Stimulated activated CD4-positive, alpha-beta T cell treated with anti-CD3 and anti-CD28 coated beads, TNF-alpha, amount 100 ng/mL, for 24 hours (primary cell): ENCODE results near the gene RRP36.
A peak's percentile ranks its signal among the peaks of the same experiment; 100 is the strongest.
"Not testable (repeated sequence)": the region's sequence is repeated elsewhere in the genome, so short reads cannot be mapped to it uniquely, and the experiment has no call there.

Experiments
- DNase-seq, 3 experiments: peaks; one replicate each; pipeline ENCODE4 v3.0.0-alpha.2; 2020; ENCODE audit warnings: low read depth in 3 of 3

Gene RRP36, protein sequence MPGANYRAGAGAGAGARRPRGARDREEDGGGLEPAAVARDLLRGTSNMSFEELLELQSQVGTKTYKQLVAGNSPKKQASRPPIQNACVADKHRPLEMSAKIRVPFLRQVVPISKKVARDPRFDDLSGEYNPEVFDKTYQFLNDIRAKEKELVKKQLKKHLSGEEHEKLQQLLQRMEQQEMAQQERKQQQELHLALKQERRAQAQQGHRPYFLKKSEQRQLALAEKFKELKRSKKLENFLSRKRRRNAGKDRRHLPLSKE

DNA sequence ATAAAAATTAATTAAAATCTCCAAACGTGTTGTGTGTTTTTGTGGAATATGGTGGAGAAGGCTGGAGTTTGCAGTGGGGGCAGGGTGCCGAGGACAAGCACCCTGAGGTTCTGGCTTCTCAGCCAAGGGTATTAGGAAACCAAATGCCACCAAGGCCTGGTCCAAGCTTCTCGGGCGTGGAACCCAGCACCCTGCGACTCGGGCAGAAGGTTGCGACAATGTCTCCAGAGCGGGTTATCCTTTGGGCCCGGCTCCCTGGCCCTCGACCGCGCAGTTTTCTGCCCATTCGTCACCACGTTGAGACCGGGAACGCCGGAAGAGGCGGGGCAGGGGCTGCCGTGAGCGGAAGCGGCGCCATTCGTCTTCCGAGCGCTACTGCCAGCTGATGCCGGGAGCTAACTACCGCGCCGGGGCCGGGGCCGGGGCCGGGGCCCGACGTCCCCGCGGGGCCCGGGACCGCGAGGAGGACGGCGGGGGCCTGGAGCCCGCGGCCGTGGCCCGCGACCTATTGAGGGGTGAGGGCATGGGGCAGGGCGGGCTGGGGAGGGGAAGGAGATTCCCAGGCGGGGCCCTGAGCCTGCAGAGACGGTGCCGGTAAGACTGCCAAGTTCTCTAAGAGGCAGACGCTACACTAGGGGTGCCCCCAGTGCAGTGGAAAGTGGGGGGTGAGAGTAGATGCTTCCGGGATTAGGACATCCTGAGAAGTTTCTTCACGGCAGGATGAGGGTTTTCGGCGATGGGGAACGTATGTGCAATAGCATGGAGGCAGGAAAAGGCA, at the start of gene RRP36:
TSS of gene RRP36 (plus strand) at position 354 of the 778 bp plus-strand sequence. CDS start at position 386, 32 bp downstream.
- peak; percentile 65 to 77 (median 65) for DNase-seq

DNA sequence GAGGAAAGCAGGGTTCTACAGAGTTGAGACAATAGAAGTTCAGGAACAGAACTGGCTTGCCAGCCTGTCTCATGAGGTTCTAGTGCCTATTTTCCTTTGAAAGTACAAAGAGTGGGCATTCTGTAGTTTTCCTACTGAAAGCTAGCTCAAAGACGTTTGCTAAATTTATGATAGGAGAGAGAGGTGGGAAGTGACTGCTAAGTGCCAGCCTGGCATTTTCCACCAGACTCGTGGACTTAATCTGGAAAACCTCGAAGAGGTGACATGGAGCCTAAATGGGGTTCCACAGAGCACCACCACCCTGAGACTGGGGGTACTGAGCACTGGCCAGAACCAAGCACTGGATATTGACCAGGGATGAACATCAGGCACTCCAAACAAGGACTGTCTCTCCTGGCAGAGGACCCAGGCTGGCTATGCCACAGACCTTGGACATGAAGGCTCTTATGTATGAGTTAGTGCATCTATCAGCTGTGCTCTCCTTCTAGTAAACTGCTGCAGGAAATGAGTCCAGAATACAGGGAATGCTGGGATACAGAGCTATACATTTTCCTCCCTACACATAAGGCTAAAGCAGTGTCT, 49.6 kb upstream of the RRP36 start:
- no peak for DNase-seq

DNA sequence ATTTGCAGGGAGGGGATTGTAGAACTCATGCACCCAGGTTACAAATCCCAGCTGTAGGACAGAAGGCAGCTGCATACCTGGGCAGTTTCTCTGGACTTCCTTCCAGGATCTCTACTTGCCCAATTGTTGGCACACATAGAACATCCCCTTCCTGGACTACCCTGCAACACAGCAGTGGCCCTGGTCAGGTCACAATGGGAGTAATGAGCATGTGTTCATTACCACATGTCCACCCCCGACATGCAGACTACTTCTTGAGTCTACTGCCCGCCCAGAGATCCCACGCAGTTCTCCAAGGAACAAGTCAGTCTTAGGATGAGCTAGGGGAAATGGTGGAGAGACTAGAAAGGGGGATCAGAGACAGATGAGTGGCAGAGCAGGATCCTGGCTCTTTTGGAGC, 47.5 kb upstream of the RRP36 start:
- DNase-seq, result no peak

DNA sequence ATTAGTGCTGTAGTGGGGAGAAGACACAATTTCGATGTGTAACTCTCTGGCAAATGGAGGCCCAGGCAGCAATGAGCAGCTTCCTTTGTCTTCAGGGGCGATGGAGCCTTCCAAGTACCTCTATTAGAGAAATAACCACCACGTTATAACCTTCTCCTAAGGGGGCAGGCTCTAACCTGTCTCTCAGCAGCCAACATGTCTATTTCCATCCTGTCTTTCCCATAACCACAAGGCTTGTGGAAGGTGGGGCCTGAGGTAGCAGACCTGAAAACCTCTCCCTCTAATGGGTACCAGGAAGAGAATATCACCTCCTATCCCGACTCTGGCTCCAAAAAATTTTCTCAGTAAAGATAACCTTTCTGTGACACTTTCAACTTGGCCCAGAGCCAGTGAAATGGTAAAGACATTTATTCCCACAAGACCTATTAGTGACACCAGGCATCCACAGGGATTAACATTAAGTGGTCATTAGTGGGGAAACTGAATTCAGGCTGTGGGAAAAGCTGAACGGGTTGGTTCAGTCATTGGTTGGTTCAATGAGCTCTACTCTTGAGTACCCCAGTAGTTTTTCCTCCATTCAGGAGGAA, 46.4 kb upstream of the RRP36 start:
- no peak for DNase-seq

DNA sequence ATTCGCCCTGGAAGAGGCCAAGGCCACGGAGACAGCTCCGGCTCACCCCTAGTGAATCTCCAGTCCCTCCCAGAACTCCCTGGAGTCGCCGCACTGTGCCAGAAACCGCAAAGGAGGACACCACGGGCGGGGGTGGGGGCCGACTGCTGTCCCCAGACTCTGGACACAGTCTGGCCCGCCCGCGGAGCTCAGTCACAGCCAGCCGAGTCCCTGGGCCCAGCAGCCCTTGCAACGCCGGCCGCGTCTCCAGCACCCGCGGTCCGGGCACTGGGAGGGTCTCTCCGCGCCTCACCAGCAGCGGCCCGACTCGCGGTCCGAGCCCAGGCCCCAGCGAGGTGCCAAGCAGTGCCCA, 43.0 kb upstream of the RRP36 start:
- DNase-seq, result no peak

DNA sequence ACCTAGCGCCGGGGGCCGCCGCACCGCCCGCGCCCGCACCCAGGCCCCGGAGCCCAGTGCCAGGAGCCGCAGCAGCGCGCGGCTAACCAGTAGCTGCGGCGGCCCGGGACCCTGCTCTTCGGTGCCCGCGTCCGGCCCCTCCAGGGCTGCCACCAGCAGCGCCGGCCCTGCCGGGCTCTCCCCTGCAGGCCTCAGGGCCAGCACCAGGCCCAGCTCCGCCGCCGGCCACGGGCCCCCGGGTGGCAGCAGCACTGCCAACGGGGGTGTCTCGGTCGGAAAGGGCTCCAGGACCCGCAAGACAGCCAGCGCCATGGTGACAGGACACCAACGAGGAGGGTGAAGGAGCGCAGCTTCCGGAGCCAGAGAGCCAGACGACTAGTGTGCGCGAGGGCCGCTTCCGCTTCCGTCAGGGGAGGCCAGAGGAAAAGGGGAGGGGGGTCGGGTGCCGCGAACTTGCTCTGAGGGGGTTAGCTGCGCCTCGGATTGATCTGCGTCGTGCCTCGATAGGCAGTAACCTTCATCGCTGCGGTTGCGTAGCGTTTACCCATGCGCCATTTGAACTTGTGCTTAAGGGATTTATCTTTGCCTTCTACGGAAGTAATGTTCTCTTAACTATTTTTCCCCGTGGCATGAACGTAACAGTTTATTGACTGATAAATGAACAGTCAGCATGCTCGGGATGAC, 42.4 kb upstream of the RRP36 start, which contains the start of gene PEX6:
TSS of gene PEX6 (minus strand) at position 343 of the 684 bp plus-strand sequence. CDS start at position 312, 31 bp downstream.
- peak; percentile 71 to 92 (median 82) for DNase-seq

DNA sequence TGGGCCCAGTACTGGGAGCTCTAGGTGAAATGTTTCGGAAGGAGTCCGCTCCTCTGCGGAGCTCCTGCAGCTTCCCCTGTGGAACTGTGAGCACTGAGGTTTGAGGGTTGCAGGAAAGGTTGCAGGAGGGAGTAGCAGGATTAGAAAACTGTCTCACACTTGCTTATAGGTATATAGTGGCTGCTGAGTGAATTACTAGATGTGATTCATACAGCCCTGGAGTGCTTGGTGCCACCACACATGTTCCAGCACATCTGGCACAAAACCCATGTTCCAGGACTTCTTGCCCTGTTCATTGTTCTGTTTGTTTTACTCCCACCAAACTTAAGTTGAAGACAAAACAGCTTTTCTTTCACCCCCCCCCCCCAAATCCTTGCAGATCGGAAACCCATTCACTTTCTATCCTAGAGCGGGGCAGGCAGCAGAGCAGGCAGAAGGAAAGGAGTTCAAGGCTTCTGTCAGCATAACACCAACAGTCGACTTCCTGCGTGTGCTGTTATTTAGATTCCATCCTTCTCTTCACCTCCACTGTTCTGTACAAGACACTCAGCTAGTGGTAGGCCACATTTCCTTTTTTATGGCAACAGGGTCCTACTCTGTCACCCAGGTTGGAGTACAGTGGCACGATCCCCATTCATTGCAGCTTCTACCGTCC, 41.8 kb upstream of the RRP36 start:
- no peak for DNase-seq

DNA sequence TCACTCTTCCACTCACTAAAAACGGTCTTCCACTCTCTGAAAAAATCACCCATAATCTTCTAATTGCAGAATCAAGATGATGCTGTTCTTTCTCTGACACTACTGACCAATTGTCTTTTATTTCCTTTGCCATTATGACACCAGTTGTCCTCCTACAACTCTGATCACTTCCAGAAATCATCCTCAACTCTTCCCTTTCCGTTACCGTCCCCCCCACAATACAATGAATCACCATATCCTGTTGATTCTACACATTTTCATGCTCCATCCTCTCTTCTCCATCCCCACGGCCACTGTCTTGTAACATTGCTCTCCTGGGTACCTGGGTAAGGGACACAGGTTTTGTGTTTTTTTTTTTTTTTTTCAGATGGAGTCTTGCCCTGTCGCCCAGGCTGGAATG, 39.6 kb upstream of the RRP36 start:
- DNase-seq, result no peak

DNA sequence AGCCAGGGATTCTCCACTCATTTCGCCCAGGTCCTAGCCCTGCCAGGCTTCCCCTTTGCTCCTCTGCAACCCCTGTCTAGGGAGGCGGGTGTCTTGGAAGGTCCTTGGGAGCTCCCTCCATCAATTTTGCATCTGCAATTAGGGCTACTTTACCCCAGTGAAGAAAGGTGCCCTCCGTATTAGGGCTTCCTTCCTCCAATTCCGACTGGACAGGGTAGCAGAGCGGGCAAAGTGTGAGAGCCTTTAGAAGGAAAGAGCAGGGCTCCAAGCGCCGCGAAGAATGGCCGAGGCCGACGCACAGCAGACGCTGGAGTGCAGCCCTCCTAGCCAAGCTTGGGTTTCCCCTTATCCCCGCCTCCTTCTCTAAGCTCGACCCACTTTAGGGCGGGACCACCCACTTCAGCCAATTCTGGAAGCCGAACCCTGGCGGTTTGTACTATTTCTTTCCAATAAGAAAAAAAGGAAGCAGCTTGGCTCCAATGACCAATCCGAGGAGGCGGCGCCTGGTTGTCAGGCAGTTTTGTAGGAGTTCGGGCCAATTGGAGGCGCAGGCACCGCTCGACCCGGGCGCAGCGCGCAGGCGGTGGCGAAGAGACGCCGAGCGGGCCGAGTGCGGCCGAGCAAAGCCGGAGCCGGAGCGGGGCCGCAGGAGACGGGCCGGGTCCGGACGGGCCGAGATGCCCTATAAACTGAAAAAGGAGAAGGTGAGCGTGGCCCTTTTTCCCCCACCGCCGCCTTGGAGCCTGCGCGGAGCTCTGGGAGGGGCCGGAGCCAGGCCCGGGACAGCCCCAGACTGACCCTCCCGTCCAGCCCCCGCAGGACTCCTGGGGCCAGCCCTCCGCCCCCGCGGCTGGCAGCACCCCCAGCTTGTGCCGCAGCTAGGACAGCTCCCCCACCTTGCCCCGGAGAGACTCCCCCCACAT, 37.2 kb upstream of the RRP36 start, which contains the start of gene PPP2R5D:
TSS of gene PPP2R5D (plus strand) at position 570 of the 923 bp plus-strand sequence. CDS start at position 678, 108 bp downstream.
- DNase-seq, result peak; percentile 92 to 98 (median 96)

DNA sequence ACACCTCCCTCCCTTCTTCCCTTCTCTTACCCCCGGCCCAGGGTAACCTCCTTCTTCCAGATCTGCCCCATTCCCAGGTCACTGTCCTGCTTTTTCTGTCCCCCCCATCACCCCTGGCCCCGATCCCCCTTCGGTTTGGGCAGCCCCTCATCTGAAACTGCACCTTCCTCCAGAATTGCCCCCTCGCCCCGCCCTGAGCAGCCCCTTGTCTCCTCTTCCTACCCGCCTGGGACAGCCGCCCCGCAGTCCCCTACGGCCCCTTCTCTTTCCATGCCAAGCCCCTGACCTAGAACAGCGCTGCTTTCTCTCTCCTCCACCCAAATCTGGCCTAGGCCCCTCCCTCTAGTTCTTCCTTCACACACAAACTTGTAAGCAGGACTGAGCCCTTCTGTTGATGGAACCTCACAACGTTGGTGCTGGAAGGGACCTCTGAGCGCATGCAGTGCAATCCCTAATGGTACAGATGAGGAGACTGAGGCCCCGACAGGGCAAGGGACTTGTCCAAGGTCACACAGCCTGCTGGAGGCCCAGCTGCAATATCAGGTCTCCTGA, 36.4 kb upstream of the RRP36 start:
- no peak for DNase-seq

DNA sequence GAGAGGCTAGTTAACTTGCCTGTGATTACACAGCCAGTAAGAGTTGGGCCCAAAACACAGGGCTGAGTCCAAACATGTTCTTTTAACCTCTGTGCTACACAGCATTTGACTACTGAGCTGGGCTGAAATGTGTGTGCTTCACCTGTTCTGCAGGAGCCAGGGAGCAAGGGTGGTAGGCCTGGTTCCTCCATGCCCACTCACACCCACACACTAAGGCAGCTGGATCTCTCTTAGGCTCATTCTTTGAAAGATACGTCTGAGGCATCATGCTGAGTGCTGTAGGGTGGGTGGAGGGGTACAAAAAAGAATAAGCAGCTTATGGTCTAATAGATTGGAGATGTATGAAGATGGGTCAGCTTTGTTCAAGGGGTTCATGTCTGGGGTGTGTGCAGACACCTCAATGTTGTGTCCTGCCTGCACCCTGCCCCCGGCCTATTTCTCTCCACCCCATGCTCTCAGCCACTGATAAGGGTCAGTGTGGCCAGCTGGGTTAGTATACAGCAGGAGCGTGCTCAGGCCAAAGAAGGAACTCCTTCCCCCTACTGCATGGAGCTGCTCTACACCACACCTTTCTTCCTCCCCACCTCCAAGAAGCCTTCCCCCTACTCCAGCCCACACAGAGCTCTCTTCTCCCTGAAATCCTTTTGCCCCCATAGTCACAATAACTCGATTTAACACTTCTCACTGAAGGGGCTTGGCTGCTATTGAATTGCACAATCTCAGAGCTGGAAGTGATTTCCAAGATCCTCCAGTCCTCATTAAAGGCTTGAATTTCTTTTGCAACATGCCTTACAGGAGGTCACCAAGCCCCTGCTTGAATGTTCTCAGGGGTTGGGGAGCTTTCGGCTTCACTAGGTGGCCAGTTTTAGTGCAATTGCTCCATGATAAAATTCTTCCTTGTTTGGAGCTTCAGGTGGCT, 33.6 kb upstream of the RRP36 start:
- no peak for DNase-seq

DNA sequence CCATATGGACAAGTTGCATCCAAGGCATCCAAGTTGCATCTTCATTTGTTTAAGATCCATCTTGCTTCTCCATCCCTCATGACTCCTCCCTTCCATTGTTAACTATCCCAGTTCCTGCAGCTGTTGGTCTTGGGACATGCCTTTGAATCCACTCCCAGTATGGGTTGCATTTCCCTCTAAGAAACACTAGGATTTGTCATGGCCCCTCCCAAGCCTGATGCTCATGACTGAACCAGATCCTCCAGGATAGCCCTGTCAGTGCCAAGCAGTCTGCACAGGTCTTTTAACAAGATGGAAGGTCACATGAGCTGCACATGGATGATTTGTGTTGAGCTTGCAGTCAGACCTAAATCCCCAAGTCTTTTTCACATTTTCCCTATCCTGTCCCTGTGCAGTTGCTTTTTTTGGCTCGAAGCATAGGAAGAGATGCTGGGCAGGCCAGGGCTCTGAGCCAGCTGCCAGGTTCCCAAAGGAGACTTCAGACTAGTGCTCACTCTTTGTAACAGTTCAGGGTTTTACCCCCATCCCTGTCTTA, 32.9 kb upstream of the RRP36 start:
- DNase-seq, result no peak

DNA sequence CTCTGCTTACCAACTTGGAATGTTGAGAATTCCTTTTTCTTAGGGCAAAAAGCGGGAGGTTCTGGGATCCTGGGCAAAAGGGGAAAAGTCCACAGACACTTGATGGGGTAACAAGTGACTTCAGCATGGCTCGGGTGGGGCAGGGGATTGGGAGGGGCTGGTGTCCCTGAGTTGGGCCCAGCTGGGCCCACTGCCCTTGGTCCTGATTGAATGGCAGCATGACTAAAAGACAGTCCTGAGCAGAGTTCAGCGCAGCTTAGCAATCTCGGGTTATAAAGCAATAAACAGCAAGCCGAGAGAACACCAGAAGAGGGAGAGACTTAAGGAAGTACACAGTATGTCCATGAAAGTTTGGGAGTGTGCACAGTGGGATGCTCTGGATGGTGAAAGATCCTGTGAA, 31.5 kb upstream of the RRP36 start:
- DNase-seq, result no peak

DNA sequence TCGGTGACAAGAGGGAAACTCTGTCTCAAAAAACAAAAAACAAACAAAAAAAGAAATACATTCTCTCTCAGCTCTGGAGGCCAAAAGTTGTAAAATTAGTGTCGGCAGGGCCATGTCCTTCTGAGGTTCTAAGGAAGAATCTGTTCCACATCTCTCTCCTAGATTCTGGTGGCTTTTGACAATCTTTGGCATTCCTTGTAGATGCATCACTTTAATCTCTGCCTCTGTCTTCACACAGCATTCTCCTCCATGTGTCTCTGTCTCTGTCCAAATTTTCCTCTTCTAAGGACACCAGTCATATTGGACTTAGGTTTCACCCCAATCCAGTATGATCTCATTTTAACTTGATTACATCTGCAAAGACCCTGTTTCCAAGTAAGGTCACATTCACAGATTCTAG, 28.0 kb upstream of the RRP36 start:
- DNase-seq, result no peak

DNA sequence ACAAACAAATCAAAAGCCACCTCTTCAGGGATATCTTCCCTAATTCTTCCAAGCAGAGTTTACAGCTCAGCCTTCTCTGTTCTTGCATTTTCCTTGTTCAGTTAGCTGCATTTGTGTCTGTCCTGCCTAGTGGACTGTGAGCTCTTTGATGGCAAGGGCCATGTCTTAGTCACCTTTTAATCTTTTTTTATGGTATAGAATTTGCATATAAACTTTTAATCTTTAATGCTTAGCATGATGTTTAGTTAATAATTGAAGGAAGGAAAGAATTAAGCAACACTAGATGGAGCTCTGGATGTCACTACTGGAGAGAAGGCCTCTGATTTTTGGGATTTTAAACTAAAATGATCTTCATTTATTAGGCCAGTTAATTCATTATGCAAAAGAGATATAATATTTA, 24.9 kb upstream of the RRP36 start:
- no peak for DNase-seq

DNA sequence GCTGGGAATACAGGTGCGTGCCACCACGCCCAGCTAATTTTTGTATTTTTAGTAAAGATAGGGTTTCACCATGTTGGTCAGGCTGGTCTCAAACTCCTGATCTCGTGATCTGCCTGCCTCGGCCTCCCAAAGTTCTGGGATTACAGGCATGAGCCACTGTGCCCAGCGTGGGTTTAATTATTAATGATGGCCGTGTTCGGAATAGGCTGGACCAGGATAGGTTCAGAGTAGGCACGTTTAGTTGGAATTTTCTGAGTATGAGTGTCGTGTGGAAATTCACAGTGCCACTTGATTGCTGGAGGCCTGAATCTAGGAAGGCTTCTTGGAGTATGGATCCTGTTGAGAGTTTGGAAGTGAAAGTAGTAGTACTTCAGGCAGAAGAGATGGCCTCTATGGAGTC, 23.2 kb upstream of the RRP36 start:
- DNase-seq, result not testable (repeated sequence)

DNA sequence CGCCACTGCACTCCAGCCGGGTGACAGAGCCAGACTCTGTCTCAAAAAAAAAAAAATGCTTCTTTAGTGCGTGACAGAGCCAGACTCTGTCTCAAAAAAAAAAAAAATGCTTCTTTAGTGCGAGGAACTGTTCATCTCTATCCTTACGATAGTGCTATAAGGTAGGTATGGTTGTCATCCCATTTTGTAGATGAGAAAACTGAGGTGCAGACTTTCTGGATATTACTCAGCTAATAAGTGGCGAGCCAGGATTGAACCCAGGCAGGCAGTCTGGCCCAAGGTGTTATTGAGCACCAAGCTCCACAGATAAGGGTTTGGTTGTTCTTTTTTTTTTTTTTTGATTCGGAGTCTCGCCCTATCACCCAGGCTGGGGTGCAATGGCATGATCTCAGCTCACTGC, 19.6 kb upstream of the RRP36 start:
- DNase-seq, result no peak

DNA sequence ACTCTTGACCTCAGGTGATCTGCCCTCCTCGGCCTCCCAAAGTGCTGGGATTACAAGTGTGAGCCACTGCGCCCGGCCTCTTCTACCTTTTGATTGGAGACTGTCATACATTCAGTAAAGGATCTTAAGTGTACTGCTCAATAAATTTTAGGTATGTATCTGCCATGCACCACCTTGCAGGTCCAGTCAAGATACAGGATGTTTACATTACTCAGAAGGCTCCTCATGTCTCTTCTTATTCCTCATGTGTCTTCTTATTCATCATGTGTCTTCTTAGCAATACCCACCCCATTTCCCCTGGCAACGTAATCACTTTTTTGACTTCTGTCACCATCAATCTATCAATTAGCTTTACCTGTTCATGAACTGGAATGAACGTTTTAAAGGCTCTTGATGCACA, 15.6 kb upstream of the RRP36 start:
- no peak for DNase-seq

DNA sequence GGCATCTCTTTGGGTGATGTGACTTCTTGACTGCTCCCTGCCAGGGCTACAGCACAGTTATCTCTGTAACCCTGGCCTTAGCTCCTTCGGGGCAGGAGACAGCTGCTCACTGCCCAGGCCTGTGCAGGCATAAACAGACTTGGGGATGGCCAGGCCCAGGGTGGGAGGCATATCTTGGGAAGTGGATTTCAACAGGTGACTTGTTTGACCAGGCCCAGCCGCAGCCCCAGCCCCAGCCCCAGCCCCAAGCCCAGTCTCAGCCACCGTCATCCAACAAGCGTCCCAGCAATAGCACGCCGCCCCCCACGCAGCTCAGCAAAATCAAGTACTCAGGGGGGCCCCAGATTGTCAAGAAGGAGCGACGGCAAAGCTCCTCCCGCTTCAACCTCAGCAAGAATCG, 15.2 kb upstream of the RRP36 start:
- DNase-seq, result no peak
